NCI-H2081 (cell line): Measurements from ENCODE around the gene GRHL1.
A peak's percentile ranks its signal among the peaks of the same experiment; 100 is the strongest.
"Not testable (repeated sequence)": the region's sequence is repeated elsewhere in the genome, so short reads cannot be mapped to it uniquely, and the experiment has no call there.

ENCODE experiments used
- DNase-seq, 2 experiments: peaks; one replicate each; lab custom pipeline; 2025; lab: John Stamatoyannopoulos, UW

Gene GRHL1, protein sequence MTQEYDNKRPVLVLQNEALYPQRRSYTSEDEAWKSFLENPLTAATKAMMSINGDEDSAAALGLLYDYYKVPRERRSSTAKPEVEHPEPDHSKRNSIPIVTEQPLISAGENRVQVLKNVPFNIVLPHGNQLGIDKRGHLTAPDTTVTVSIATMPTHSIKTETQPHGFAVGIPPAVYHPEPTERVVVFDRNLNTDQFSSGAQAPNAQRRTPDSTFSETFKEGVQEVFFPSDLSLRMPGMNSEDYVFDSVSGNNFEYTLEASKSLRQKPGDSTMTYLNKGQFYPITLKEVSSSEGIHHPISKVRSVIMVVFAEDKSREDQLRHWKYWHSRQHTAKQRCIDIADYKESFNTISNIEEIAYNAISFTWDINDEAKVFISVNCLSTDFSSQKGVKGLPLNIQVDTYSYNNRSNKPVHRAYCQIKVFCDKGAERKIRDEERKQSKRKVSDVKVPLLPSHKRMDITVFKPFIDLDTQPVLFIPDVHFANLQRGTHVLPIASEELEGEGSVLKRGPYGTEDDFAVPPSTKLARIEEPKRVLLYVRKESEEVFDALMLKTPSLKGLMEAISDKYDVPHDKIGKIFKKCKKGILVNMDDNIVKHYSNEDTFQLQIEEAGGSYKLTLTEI

DNA sequence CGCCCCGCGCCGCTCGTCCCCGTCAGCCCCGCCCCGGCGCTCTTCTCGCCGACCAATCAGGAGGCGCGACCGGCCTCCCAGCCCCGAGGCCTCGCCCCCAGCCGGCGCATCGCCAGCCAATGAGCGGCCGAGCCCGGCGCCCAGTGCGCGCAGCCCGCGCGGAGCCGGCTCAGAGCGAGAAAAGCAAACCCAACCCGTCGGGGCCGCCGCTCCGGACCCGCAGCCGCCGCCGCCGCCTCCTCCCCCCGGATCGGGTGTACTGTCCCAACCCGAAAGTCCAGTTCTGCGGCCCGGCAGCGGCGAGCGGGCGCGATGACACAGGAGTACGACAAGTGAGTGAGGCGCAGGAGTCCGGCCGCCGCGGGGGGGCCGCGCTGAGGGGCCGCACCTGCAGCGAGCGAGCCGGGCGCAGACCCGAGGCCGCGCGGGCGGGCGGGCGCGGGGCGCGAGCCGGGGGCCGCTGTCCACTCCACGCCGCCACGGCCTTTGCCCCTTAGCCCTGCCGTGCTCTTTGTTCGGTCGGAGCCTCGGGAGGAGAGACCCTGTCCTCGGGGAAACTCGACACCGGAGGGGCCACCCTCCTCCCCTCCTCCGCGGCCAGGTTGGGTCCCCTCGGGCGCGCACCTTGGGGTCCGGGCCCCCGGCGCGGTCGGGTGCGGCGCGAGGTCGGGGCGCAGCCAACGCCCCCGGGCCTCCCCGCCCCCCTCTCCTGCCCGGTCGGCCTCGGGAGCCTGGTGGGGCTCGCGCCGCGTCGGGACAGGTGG is at the start of gene GRHL1:
TSS of gene GRHL1 (plus strand) at position 172 of the 764 bp plus-strand sequence. CDS start at position 313, 141 bp downstream.
- peak; percentile 94 to 95 for DNase-seq

DNA sequence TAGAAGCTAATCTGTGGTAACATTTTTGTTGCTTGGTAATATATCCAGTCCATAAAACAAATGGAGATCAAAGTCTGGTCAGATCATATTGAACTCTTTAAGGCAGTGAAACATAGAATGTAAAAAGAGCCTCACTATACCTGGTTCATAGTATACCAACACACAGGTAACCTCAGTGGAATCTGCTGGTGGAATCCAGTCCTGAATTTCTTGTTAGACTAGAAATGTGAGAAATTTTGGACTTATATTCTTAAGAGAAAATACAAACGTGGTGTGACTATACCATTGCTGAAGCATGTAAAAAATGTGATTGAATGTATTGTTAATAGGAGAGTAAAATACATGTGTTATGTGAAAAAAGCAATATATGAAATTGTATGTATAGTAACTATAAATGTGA is 46.1 kb upstream of the GRHL1 start:
- no peak for DNase-seq

DNA sequence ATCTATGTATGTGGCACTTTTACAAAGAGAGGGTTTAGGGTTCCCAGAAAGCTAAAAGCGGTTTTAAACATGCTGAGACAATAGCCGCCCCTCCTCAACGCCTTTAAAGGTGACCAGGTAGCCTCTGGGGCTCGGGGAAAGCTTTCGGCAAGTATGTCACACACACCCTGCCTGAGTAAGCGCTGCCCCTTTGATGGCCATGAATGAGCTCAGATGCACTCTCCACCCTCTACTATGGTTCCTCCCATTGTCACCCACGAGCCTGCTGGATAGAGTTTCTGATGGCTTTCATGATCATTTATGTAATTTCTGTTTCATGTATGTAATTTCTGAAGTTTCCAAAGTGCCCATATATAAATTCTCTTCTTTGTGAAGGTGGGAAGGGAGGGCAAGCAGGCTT is 44.1 kb upstream of the GRHL1 start:
- no peak for DNase-seq

DNA sequence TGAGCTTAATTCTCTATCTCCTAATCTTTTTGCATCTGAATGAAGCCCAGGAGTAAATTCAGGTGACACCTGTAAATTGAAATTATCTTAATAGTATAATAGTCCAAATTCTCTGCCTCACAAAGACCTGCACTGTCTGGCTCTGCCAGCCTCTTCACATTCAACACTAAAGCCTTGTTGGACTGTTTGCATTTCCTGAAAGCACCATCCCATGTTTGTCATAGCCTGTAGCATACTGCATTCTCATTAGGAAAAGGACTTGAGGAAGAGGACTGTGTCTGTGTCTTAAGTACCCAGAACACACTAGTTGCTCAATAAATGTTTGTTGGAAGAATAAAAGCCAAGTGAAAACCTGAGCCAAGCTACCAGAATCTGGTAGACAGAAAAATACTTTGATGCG is 42.9 kb upstream of the GRHL1 start:
- DNase-seq = no peak

DNA sequence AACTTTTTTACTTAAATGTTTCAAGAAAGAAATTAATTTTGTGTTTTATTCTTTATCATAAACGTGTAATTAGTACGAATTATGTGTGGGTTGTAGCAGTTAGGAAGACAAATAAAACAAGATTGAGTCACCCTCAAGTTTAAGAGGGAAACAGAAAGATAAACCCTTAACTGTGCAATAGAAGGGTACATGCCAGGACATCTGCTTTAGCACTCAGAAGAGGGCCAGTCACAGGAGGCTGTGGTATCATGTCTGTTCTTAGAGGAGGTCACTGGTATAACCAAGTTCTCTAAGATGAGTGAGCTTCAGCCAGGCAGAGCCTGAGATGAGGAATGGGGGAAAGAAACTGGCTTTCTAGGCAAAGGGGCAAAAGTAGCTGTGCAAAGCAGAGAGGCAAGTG is 42.4 kb upstream of the GRHL1 start:
- DNase-seq = no peak

DNA sequence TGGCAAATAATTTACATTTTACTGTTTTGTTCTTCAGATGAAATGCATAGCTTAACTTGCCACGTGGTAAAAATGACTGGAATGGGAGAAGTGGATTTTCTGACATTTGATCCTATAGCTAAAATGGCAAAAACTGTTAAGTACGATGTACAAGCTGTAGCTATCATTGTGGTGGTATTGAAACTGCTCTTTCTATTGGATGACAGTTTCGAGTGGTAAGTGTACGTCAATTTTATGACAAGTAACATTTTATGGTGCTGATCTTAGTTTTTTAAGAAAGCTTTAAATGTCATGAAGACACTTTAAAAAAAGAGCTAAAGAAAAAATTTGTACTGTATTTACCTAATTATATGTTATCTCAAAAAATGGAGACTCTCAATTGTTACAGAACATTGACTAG is 40.8 kb upstream of the GRHL1 start:
- no peak for DNase-seq

DNA sequence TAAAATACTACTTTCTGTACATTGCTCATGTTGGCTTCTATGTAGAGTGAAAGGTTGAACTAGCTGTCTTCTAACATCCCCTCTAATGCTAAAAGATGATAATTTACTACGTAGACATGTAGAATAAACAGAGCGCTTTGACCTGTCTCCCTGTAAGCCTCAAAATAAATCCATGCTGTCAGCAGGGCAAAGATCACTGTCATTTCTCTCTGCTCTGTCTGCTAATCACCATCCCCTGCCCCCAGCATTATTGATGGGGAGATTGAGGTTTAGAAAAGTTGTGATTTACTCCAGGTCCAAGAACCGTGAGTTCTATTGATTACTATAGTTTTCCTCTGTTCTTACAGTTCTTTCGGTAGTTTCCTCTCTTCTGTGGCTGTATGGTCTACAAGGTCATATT is 39.0 kb upstream of the GRHL1 start:
- DNase-seq = no peak

DNA sequence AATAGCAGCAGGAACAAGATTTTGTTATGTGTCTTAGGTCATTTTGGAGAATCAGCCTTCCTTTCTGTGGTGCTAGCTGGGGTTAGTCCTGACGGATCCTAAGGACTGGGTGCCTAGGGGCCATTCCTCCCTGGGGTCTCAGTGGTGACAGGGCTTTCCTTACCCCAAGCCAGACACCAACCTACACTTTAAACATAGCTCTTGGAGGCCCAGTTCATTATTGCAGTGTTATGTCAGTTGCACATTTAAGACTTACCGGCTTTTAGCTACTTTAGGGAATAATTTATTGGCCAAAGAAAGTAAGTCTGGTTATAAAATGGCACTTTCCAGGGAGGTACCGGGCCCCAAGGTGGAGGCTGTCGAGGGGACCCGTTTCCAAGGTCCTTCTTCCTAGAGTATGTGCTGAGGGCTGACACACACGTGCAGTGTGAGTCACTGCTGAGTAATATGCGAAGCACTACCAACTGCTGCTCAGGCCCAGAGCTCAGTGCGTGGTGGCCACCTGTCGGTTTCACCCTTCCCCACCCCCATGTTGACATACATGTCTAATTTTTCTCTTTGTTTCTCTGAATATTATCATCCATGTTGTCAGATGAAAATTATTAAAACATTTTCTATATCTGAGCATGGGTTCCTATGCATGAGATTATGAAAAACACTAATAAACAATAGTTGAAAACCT is 37.0 kb upstream of the GRHL1 start:
- DNase-seq = no peak

DNA sequence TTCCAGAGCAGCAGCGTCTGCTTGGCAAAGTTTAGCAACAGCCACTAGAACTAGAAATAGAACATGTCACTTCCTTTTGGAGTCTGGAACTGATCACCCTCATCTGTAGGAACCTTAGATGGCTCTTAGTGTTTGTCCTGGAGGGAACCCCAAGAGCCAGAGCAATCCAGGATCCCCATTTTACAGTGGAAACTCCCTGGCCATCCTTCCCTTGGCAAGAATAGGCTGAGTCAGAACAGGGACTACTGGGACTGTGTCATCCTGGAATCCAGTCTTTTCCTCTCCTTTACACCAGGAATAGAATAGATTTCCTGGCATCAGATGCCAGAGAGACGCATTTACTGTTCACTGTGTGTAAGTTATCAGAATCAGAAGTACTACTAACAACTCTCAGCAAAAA is 33.2 kb upstream of the GRHL1 start:
- DNase-seq = no peak

DNA sequence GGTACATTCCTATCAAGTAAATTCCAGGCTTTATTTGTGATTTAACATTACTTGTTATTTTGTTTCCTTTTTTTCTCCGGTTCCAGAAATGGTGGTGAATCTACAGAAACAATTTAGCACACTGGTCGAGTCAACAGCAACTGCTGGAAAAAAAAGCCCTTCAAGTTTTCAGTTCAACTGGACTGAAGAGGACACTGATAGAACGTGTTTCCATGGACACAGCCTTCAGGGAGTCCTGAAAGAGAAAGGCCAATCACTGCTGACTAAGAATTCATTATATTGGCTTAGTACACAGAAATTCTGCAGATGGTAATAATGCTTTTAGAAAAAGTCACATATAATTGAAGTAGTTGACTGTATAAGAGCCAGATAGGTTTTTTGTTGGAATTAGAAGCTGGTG is 32.0 kb upstream of the GRHL1 start:
- no peak for DNase-seq

DNA sequence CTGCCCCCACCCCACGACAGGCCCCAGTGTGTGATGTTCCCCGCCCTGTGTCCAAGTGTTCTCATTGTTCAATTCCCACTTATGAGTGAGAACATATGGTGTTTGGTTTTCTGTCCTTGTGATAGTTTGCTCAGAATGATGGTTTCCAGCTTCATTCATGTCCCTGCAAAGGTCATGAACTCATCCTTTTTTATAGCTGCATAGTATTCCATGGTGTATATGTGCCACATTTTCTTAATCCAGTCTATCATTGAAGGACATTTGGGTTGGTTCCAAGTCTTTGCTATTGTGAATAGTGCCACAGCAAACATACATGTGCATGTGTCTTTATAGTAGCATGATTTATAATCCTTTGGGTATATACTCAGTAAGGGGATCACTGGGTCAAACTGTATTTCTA is 24.5 kb upstream of the GRHL1 start:
- not testable (repeated sequence) for DNase-seq

DNA sequence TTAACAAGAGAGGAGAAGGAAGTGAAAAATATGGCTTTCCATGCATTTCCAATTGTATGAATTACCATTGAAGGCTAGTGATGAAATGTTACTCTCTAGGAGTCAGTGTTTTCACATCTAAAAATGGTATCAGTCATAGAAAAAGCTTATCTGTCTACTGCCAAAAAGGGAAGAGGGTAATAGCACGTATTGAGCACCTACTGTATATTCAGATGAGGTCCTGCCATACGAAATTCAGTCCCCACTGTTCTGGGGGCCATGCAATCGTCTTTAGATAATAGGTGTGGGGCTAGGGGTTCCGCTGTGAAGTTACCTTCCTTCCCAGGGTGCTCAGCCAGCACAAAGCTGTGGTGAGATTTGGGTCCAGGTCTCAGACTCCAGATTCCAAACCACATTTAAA is 14.2 kb upstream of the GRHL1 start:
- DNase-seq = no peak

DNA sequence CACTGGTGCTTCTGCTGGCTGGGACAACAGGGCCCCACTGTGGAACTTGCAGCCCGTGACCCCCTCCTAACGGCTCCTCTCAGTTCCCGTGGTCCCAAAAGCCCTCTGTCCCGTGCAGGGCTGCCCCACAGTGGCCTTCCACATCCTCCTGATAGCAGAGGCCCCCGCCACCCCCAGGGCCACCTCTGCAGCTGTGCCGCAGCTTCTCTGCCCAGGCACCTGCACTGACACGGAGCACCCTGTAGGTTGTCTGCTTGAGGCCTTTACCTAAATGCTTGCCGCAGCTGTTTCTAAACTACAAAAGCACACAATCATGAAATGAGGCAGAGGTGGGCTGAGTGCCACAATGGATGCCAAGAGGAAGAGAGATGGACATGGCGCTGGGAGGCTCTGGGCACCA is 13.5 kb upstream of the GRHL1 start:
- no peak for DNase-seq

DNA sequence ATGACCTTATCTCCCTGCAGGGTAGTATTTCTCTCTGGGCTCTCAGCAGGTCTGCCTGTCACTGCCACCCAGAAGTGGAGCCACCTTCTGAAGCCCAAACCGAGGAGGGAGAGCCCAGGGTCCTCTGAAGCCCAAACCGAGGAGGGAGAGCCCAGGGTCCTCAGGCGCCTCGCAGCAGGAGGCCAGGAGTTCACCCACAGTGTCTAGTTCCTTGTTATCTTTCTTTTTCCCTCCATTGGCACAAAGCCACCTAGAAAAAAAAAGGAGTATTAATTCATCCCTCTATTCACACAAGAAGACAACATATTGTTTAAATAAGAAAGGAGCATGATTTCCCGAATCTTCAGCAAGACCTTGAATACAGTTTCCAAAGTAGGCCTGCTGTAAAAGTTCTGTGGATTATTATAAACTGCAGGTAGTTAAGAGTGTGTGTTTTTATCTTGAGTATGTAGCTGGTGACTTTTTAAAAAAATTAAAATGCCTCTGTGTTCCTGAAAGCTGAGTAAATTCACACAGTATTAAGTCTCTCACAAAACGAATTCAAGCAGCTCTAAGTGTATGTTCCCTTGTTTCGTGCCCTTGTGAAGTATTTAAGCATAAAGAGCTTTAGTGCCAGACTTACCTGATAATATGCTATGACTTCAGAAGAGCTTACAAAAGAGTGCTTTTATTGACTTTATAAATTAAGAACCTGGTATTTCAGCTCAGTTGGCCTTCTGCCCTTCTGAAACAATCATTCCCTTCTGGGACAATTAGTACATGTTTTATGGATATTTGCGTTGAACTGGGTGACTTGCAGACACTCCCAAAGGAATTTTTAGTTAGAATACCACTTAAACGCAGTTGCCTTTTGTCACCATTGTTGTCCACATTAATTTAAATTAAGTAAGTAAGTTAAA is 11.7 kb upstream of the GRHL1 start:
- DNase-seq = no peak

DNA sequence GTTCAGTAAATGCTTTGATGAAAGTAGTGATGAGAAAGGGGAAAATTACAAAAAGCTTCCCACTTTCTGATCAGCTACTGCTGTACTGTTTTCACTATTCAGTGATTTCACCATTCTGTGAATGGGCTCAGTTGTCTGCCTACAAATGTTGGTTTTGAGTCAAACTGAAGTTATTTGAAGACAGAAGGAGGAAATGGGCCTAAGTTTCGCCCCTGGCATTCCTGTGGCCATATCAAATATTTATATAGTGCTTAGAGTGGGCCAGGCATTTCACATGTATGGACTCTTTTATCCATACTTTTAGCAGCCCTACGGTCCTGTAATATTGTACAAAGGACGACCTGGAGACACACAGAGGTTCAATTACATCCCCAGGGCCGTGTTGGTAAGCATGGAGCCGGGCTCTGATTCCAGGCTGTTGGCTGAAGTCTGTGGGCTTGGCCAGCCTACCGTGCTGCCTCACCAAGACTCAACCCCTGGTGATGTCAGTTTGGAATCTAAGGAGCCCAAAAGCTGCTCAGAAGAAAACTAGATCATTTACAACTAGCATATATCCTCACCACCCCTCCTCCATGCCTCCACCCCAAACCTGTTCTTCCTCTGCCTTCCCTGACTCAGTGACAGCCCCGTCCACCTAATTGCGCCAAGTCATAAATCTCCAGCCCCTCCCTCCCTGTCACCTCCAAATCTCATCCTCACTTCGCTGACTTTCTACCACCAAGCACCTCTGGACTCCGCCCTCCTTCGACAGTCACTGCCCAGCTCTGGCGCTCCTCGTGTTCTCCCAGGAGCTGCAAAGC is 10.1 kb upstream of the GRHL1 start:
- no peak for DNase-seq

DNA sequence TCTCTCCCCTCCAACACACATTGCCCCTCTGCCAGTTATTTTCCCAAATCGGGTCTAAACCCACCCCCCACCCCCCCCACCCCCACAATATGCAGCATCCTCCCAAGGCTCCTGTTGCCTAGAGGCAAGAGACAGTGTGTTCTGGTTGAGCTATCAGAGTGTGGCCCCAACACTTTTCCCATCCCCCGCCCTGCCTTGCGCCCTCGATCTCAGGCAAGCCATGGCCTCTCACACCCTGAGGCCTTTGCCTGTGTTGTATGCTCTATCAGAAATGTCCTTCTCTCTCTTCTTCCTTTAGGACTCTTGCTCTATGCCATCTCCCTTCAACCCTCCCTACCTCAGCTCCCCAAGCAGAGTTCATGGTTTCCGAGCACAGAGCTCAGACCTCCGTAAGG is 9.5 kb upstream of the GRHL1 start:
- no peak for DNase-seq

DNA sequence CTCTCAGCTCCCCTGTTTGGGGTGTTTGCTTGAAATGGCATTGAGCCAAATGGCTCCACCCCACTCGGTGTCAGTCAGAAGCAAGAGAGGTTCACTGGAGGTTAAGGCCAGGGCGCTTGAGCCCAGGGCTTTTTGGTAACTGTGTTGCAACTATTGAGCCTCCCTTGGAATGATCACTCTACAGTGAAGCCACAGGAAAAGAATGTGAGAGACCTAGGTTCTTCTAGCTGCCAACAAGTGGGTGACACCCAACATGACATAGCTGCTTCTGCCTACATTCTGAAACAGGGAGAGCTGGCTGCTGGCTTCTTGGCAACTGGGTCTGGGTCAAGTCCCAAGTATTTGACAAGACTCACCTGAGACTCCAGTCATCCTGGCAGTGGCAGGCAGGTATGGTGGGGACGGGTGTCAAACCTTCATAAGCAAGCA is 7.1 kb upstream of the GRHL1 start:
- DNase-seq = no peak

DNA sequence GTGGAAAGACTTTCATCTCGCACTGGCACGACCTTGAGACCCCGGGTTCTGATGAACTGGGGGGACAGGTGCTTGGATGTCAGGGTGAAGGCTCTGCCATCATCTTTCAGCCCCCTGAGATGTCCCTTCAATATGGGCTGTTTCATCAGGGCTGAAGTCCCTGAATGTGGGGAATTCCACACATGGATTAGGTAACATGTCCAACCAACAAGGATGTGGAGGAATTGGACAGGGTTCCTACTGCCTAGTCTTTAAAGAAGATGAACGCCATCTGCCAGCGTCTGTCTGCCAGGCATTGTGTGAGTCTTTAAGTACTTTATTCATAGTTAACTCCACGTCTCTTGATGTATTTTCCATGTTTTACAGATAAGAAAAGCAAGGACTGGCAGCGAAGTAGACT is 5.9 kb upstream of the GRHL1 start:
- no peak for DNase-seq

DNA sequence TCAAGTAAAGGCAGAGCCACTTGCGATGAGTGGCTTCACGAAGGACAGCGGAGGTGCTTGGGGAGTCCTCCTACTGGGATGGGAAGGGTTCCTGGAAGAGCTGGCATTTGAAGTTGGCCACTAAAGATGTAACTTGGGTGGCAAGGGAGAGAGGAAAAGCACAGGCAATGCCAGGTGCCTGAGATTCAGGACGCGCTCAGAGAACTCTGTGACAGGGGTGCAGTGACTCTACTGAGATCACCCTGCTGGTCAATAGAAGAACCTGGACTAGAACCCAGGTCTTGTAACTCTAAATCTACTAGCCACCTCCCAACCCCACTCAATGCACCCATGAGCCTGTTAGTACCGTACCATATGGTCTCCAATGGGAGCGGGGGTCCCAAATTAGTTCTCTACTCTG is 5.4 kb upstream of the GRHL1 start:
- no peak for DNase-seq

DNA sequence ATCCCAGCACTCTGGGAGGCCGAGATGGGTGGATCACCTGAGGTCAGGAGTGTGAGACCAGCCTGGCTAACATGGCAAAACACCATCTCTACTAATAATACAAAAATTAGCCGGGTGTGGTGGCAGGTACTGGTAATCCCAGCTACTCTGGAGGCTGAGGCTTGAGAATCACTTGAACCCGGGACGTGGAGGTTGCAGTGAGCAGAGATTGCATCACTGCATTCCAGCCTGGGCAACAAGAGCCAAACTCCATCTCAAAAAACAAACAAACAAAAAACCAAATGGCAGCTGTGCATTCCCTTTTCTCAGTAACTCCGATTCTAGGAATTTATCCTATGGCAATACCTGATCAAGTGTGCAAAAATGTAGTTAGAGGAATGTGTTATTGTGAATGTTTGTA is 4.7 kb upstream of the GRHL1 start:
- DNase-seq = no peak

DNA sequence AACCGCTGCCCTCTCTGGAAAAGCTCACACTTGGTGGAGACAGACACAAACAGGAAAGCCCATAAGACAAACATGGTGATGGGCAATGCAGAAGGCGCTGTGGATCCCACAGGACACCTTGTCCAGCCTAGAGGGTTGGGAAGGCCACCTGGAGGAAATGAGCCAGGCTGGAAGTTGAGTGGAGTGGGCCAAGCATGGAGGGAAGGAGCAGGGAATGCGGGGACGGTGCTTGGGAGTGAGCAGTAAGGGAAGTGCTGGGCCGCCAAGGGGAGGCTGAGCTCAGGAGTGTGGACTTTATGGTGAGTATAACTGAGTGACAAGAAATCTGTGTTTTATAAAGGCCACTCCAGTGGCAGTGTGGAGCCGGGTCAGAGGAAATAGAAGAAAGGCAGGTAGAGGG is 2.8 kb upstream of the GRHL1 start:
- no peak for DNase-seq
